NCI-H1417 (cell line): ENCODE results near the gene BLCAP.
A peak's percentile ranks its signal among the peaks of the same experiment; 100 is the strongest.

Experiments
- DNase-seq, 3 experiments: peaks; one replicate each; lab custom pipeline; 2025; lab: John Stamatoyannopoulos, UW

Gene BLCAP

DNA sequence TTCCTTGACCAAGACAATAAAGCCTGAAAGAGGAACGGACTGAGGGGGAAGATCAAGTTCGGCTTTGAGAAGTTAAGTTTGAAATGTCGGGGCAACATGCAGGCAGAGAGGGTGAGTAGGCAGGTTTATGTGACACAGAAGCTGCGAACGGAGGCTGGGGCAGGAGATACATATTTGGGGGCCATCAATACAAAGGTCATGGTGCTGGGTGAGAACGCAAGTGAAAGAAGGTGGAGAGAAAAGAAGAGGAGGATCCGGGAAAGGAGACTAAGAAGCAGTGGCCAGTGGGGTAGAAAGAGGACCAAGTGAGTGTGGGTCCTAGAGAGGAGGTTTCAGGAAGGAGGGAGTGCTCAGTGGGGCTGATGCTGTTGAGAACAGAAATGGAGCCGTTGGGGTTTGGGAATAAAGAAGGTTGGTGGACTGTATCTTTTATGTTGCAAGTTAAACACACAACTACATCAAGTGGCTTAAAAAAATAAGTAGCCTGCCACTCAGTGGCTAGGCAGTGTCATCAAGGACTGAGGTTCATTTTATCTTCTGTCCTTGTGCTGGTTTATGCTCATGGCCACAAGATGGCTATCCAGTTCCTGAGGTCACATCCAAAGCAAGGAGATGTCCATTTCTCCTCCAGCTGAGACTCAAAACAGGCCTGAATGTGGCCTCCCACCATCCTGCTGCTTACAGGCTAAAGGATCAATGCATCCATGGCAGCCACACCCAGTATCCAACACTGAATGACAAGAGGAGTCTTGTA lies 1.7 kb upstream of the BLCAP start:
- DNase-seq, result peak in 1 of 3 experiments; percentile 28

DNA sequence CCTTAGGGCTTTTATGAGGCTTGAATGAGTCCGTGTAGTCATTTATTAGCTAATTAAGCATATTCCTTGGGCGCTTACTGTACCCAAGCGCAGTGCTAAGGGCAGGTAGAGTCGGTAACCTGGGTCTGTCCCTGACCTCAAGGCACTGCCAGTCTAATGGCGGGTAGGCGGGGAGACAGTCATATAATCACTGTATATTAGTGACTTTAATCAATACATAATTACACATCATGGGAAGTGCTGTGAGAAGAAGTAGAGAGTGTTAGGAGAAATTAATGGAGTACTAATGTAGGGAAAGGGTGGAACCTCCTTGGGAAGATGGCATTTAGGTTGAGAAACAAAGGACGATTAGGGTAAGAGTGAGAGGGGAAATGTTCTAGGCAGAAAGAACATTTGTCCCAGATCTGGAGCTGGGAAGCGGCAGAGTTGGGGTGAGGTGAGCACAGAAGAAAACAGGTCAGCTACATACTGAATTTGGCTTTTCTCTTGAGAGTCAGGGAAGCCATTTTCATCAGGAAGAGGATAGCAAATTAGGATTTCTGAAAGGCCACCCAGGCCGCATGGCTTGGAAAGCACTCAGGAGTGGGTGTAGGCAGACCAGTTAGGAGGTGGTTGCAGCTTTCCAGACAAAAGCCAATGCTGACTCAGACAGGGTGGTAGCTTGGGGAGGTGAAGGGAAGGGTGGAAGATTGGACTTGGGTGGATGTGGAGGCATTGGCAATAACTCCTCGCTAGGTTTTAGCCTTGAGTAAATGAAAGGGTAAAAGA lies 954 bp upstream of the BLCAP start:
- no peak for DNase-seq

DNA sequence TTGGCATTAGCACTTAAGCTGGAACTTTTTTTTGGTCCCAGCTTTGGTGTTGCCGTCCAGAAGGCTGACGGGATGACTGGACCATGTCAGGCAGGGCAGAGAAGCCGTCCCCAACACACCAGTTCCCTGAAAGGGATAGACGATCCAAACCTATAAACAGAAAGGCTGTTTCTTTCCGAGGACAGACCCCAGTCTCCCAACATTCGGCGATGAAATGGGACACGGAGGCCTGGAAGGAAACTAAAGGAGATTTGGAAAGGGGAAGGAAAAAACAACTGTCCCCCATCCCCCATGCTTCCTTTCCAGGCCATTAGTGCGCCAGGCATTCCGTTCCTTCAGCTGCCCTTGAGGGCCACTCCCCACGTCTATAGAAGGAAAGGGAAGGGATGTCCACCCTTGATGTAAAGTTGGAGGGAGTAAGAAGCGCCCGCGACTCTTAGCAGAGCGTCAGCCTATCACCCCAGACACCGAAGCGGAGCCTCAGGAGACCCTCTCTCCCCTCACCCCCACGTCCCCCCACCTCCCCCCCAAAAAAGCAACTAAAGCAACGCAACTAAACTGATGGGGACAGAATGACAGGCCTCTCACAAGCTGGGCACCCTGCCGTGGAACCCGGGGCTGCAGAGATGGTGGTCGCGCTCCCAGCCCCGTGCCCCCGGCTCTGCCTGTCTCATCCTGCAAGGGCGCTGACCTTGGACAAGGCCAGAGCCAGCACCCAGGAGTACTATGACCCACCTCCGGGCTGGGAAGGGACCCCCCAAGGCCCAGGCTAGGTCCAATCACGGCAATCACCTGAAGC lies 638 bp downstream of the BLCAP start:
- peak in 2 of 3 experiments; percentile 39 to 49 for DNase-seq

DNA sequence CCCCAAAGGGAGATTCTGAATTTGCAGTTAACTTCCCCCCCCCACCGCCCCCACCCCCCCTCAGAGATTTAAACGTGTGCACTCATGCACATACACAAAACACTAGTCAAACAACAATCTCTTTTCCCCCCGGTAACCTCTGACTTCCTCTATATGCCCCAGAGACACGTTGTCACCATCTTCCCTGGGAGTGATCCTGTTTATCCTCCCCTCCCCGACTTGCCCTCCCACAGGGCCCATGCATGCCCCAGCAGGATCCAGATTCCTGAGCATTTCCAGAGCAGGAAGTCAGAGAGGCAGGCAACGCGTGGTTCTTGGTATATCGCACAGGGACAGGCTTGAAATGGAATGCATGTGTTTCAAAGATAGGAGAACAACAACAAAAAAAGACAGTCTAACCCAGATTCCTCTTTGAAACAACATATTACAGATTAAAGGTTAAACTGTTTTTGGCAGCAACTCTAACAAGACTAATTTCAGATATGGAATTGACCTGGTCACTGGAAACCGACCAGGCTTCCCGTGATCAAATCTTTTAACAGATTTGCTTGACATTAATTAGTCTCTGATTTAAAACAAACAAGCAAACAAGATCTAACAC lies 1.3 kb downstream of the BLCAP start:
- peak in 2 of 3 experiments; percentile 44 to 66 for DNase-seq

DNA sequence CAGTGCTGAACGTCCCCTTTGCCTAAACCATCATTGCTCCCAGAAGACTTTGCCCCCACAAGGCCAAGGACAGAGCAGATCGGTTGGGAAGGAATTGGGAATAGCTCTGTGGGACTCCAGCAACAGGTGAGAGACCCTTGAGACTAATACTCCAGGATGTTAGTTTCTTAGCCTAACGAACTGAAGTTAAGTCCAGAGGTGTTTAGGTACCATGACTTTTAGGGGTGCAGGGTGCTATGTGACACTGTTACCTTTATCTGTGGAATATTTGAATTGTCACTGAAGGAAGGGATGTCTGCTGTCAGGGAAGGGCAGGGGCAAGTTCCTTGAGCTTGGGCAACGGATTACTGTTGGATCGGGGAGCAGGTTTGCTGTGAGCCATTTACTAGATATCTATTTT lies 1.9 kb downstream of the BLCAP start:
- DNase-seq, result no peak

DNA sequence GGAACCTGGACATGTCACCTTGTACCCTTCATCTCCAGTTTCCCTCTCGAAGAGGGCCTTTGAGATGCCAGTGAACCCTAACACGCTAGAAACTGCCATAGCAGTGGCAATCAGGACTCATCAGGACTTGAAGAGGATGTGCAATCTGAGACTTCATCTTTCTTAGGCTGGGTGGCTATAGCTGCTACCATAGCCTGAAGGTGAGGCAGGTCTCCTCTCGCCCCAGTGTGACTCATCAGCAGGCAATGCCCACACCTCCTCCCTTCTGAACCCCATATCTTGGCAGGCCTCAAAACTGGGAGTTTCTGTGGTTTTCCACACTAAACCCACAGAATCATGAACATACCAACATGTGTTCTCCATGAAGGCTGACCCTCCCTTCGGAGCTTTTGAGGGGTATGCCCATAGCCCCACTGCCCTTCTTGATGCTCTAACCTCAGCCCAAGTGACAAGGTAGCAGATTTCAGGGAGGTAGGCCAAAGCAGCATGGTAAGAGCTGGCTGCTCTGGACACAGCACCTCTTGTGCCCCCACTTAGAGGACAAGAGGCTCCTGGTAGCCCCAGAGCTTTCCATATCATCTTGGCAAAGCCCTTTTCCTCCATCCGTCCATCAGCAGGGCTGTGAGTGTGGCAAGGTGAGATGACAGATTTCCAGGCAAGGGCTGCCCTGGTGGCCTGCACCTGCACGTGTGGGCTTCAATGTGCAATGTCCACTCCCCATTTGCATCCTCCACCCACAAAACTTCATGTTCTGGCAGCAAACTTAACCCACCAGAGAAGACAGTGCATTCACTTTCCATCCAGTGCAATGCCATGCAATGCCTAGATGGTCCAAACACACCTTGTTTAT lies 2.6 kb downstream of the BLCAP start:
- DNase-seq, result peak in 1 of 3 experiments; percentile 84

DNA sequence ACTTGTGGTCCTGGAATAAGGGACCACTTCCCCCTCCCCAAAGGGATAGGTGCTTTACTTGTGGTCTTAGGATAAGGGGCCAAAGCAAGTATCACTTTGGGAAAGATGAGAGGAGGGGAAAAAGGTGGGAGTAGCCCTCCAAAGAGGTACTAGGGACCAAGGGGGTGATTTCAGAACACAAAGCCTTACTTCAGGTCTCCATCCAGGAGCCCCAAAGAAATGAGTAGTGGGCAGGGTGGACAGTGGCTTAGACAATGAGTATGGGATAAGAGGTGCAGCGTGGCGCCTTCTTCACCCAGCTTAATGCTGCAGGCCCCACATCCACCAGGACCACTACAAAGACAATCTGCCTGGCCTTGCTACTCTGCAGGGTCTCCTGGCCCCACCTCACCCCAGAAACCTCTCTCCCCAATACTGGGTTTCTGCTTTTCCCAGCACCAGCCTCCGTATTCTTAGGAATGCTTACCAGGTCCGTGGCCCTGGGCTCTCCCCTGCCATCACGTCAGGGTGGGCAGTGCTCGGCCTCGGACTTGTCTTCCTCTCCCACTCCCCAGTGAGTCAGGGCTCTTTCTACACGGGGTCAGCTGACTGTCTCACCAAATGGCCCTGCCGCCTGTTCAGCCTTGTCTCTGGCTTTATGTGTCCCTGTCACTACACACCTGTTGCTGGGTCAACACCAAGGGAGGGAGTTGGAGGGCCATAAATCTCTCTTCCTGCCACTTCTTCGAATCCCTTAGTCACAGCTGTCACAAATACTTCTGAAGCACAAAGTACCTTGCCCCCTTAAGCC lies 3.6 kb downstream of the BLCAP start:
- peak; percentile 60 to 89 (median 86) for DNase-seq

DNA sequence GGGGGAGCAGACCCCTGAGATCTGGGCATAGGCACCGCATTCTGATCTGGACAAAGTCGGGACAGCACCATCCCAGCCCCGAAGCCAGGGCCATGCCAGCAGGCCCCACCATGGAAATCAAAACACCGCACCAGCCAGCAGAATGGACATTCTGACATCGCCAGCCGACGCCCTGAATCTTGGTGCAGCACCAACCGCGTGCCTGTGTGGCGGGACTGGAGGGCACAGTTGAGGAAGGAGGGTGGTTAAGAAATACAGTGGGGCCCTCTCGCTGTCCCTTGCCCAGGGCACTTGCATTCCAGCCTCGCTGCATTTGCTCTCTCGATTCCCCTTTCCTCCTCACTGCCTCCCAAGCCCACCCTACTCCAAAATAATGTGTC lies 4.7 kb downstream of the BLCAP start:
- DNase-seq, result no peak

DNA sequence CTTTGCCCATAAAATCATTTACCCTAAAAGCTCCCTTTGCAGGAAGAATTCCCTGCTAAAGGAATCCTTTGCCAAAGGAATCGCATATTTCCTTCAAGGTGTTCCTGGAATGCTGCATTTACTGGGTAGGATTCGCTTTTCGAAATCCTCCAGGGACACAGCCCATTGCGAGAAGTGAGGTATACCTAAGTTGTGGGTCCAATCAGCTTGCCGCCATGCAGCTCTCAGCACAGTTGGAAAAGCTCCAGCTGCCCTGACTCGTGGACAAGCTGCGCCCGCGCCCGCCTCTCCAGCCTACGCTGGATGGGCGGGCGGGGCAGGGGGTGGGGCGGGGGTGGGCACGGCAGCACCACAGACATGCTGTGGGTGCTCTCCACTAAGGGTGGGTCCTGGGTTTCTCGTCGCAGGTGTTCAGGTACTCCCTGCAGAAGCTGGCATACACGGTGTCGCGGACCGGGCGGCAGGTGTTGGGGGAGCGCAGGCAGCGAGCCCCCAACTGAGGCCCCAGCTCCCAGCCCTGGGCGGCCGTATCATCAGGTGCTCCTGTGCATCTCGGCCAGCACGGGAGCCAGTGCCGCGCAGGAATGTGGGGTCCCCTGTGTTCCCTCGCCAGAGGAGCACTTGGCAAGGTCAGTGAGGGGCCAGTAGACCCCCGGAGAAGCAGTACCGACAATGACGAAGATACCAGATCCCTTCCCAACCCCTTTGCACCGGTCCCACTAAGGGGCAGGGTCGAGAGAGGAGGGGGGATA lies 5.2 kb downstream of the BLCAP start:
- peak in 1 of 3 experiments; percentile 96 for DNase-seq

DNA sequence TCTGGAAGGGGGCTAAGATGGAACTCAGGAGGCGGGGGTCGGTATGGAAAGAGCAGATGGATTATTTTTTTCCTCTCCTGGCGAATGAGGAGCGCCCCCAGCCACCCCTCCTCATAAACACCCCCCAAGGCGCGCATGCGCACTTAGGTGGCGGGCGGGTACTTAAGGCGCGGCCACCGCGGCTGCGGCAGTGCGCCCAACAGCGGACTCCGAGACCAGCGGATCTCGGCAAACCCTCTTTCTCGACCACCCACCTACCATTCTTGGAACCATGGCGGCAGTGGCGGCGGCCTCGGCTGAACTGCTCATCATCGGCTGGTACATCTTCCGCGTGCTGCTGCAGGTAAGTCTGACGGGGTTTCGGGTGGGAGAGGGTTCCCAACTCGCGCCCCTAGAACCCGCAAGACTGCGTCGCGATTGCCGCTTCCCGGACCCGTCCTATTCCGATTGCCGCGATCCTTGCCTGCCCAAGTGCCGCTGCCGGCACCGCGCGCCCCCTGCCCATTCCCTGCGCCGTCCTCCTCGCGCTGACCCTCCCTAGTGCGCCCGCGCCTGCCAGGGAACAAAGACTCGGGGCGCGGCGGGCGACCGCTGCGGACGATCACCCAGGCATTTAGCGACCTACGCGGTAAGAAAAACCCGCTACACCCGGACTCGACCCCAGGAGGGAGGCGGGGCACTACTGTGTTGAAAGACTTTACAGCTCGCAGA lies 6.5 kb downstream of the BLCAP start, which contains the start of gene NNAT:
Gene NNAT, plus strand, starts transcription at position 190 of the 711 bp plus-strand sequence. Its CDS starts 82 bp downstream, at position 272.
- DNase-seq, result no peak

DNA sequence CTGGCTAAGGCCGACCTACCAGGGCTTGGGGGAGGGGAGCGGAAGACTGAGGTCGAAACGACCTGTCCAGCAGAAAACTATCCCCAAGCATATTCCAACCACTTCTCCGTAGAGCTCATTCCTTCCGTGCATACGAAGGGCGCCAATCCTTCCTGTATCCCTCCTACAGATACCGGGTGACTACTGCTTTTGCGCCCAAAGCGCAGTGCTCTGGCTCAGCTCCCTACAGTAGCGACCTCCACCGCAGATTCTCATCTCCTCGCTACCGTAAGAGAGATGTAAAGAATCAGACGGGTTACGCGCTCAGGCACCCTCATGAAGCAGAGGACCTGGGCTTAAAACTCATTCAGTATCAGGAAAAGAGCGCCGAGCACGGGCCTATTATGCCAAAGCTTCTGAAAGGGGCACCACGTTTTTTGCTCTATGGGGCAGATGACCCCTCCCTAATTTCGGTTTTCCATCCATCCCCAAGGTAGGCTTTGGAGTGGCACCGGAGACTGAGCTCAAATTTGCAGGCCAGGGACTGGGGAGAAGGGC lies 7.2 kb downstream of the BLCAP start:
- no peak for DNase-seq

DNA sequence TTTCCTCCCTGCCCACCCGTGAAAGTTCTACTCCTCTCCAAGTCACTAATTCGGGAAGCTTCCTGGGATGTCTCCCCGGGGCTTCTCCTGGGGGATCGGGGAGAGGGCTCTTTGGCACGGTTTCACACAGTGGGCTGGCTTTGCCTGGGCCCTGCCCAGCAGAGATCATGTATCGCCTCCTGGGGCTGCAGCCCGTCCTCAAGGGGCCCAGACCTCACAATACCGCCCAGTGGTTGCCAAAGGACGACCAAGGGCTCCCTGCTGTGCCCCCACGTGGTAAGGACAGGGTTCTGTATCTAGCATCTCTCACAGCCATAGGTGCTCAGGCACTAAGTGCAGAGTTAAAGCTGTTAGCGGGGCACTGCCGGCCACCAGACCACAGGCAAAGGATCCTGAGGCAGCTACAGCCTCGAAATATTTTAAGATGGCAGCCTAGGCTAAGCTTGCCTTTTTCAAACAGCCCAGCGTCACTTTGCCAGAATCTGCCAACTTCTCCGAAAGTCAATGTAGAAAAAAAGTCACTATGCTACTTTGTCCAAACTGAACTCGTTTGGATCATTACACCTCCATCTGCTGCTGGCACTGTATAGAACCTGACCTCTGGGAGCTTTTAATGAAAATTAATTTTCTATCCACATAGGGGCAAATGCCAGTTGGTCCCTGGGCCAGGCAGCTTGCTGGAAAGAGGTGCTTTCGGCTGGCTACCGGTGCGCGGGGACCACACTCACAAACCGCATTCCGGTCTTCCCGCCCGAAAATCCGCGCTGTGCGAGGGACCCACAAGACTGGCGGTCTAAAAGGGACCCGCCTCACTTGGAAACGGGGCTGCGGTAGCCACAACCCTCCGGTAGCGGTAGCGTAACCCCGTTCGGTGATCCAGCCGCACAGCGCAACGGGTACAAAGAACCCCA lies 7.9 kb downstream of the BLCAP start:
- peak; percentile 32 to 91 (median 80) for DNase-seq

DNA sequence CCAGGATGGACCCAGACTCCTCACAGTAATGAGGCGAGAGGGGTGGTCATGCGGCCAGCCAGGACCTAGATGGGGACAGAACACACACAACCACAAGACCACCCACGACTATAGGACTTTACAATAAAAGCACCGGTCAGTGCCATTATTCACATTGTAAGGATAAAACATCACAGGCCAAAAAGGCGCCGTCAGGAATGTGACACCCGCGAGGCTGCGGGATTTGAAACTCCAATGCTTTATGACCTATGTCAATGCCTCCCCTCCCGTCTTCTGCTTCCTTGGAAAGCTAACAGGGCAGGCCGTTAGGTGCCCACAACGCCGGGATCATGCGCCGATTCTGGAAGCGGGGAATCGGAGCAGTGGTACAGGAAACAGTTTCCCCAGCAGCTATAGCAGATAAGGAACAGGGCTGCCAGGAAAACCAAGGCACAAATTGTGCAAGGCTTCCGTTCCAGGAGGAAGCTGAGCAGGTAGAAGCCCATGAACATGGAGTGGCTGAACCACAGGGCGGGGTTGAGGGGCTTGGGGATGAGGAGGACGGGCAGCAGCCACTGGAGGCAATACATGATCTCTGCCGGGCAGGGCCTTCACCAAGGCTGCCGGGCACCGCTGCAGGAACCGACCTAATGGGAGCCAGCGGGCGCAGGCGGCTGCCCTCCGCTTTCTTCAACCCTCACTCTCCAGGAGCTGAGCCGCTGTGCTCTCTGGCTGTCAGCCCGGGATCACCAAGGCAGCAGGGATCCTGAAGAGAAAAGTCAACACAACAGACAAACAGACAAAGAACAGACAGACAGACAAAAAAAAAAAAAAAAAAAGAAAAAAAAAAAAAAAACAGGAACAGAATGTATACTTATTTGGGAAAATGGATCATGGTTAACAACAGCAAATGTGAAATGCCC lies 8.8 kb downstream of the BLCAP start:
- peak in 2 of 3 experiments; percentile 72 to 90 for DNase-seq

DNA sequence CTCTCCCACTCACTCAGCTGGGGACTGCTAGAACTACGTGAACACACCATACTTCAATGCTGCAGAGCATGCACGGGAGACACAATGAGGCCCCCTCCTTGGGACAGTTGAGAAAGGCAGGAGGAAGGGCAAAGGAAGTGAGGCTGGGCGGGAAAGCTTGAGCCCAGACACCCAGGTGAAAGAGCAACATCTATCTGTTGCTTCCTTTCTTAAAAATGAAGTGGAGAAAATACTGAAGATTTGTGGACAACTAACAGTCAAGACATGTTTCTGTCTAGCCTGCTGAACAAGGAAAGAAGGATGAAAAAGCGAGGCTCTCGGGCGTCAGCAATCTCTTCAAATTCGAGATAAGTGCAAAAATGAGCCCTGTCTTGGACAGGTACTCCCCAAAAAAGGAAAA lies 9.6 kb downstream of the BLCAP start:
- DNase-seq, result no peak

DNA sequence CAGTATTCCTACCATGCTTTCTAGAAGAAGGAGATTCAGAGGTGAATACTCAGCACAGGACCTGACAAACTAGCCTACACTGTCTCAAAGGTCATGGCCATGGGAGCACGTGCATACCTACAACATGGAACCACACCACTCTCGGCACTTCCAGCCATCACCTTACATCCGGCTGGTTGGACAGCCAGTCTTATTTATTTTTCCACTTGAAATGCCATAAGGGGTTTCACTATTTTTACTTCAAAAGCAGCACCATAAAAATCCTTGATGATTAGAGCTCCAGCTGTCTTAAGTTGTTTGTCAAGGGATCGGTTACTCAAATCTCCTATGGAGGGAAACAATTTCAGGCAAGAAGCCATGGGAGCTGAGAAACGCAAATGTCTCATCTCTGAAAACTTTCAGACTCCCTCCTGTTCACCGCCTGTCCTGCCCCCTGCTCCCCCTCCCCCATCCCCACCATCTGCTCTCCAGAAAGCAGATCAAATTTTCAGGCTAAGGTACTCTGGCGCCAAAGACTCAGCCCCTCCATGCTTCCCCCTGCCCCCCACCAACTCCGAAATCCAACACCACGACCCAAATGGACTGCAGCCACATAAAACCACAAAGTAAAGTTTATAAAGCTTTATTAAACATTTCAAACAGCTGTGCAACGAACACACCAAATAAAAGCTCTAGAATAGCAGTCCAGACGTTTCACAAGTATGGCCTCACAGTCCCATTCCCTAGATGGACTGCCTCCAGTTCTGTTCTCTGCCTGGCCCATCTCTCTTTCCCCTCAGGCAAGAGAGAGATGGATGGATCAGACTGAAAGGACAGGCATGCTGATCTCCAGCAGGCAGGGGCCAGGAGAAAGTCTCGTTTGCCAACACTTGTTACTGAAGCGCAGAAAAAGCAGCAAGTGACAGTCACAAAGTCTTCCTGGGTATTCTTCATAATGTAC lies 10.6 kb downstream of the BLCAP start:
- DNase-seq, result peak; percentile 19 to 55 (median 55)
